HG02763 (cell line): ENCODE results near the gene C6orf89.
A peak's percentile ranks its signal among the peaks of the same experiment; 100 is the strongest.

ENCODE experiments used
- ATAC-seq: cut with Tn5 transposase; IDR thresholded peaks from one replicate; pipeline ENCODE4 v1.9.1; 2021; ENCODE audit warnings: mild to moderate bottlenecking, moderate library complexity; ENCODE audit not compliant: unreplicated experiment

Gene C6orf89

DNA sequence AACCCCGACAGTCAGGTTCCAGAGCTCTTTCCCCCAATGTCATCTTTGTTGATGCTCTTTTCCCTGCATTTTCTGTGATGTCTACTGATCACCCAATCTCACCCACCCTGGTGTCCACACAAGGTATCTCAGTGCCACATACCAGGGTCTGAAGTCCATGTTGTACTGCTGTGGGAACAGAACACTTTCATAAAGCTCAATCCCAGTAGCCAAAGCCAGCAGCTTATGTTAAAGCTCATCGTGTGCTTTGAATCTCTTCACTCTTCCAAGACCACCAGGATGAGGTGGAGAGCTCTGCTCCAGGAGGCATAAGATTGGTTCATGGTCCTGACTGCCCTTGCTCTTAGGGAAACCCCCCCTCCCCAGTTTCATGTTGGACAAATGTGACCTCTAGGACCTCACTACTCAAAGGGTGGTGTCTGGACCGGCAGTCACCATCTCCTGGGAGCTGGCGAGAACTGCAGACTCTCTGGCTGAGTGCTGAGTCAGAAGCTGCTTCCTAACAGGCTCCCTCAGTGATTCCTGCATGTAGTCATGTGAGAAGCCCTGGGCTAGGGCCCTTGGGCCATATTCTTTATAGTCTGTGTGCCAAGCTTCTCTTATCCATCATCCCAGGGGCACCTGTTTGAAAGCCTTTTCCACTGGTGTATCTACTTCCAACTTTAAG, 33.1 kb upstream of the C6orf89 start:
- ATAC-seq = no peak

DNA sequence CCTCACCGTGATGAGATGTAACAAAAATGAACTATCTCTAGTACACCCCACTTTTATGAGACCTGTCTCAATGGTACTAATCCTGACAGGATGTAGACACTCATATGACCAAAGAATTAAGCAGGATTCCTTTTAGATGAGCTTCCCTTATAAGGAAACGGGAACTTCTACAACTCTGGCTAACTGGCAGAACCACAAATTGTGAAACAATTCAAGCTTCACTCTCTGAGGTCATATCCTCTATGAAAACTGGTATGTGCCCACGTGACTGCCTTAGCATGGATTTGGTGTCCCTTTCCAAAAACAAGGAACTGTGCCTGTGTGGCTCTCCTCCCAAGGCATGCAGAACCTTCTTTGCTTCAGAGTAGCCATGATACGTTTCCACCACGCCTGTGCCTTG, 32.4 kb upstream of the C6orf89 start:
- no peak for ATAC-seq

DNA sequence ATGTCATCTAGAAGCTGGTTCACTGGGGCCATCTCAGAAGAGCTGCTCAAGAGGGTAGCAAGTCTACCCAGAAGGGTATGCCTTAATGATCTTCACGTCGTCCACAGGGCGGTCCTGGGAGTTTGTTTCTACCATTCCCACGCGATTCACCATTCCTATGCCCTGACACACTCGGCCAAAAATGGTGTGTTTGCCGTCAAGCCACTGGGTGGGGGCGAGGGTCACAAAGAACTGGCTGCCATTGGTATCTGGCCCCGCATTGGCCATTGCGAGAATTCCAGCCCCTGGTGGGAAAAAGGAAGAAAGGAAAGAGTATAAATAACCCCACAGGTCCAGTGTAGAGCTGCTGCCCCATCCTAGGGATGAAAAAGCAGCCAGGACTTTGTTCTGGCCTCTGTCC, 30.0 kb upstream of the C6orf89 start:
- ATAC-seq = no peak

DNA sequence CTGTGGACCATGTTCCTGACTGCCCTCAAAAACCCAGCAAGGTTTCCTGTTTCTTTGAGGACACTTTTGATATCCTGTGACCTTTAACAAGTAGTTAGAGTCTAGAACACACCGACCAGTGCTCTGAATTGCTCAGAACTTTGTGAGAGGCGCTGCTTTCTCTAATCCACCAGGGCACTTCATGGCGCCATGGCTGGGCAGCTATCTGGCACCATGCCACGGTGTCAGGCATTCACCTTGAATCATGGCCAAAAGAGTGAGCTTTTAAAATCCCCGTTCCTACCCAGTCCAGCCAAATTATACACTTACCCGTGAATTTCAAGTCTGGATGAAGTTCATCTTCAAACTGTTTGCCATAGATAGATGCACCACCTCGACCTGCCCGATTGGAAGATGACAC, 29.5 kb upstream of the C6orf89 start:
- no peak for ATAC-seq

DNA sequence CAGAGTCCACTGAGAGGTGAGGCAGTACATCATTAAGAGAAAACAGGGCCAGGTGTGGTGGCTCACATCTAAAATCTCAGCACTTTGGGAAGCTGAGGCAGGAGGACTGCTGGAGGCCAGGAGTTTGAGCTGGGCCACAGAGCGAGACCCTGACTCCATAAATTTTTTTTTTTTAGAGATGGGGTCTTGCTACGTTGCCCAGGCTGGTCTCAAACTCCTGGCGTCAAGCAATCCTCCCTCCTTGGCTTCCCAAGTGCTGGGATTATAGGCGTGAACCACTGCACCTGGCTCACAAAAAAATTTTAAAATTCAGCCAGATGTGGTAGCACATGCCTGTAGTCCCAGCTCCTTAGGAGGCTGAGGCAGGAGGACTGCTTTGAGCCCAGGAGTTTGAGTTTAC, 28.4 kb upstream of the C6orf89 start:
- ATAC-seq = no peak

DNA sequence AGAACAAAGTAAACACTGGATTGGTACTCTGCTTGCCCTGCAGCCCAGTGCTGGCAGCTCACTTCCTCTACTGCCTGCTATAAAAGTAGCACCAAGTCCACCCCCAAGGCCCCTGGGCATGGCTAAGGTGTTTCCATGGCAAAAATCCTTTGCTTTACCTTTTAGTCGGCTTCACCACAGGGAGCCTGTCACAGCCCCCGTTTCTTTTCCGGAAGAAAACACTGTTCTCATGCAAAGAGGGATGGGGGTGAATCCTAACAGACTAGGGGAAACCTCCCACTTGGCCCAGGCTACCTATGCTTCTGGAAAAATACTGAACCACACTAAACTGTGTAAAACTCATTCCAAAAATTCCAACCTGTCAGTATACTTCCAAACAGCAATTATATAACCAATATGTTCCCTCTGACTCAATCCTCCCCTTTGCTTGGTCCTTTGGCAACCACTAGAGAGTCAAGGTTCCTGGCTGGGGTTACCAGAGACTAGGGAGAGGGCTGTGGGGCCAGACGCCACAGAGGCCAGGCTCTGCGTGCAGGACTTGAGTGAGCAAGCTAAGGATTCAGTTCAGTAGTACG, 27.3 kb upstream of the C6orf89 start:
- ATAC-seq = no peak

DNA sequence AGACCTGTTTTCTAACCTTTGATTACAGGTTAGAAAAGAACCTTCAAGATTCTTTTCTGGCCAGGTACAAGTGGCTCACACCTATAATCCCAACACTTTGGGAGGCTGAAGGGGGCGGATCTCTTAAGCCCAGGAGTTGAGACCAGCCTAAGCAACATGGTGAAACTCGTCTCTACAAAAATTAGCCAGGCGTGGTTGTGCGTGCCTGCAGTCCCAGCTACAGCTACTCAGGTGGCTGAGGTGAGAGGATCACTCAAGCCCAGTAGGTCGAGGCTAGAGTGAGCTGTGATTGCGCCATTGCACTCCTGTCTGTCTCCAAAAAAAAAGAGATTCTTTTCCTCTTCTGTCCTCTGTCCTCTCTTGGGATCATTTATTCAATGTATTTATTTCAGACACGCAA, 25.6 kb upstream of the C6orf89 start:
- ATAC-seq = no peak

DNA sequence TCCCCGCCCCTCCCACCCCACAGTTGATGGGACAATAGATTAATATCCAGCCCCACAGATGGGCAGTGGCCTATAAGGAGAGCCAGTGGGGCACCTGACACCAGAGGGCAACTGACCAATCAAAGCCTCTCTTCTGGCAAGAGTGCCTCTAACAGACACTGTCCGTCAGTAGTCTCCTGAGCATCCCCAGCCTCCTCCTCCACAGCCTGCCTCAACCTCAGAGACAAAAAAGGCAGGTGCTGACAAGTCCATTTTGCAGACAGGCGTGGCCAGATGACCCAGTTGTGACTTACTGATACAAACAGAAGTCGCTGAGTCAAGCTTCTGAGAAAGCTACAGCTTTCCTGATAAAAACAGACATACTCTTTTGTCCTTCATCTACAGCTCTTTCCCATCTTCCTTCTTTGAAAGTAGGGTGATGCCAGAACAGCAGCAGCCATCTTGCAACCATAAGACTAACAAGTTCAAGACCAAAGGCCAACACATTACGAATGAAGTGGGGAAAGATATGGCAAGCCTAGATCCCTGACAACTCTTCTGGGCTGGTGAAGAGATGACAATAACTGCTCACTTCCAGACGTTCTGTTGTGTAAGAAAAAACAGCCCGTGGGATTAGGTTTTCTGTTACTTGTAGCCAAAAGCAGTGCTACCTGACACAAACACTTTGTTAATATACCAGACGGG, 23.4 kb upstream of the C6orf89 start:
- ATAC-seq = no peak

DNA sequence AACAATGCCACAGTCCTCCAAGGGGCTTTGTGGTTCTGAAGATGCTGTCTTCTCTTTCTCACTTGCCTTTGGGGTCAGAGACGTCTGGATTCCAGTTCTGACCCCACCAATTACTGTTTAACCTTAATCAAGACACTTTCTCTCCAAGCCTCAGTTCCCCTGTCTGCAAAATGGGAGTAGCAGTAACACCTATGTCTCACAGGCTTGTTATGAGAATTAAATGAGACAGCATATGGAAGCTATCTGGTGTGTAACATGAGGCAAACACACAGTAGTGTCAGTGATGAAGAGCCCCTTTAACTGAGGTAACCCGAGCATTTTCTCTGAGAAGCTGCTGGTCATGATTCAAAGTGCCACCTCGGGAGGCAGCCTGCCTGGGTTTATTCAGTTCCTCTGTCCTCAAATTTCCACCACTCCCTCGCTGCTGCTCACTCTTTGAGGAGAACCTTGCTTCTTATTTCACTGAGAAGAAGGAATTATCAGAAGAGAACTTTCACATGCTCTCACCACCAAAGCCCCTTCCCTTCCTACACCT, 22.8 kb upstream of the C6orf89 start:
- no peak for ATAC-seq

DNA sequence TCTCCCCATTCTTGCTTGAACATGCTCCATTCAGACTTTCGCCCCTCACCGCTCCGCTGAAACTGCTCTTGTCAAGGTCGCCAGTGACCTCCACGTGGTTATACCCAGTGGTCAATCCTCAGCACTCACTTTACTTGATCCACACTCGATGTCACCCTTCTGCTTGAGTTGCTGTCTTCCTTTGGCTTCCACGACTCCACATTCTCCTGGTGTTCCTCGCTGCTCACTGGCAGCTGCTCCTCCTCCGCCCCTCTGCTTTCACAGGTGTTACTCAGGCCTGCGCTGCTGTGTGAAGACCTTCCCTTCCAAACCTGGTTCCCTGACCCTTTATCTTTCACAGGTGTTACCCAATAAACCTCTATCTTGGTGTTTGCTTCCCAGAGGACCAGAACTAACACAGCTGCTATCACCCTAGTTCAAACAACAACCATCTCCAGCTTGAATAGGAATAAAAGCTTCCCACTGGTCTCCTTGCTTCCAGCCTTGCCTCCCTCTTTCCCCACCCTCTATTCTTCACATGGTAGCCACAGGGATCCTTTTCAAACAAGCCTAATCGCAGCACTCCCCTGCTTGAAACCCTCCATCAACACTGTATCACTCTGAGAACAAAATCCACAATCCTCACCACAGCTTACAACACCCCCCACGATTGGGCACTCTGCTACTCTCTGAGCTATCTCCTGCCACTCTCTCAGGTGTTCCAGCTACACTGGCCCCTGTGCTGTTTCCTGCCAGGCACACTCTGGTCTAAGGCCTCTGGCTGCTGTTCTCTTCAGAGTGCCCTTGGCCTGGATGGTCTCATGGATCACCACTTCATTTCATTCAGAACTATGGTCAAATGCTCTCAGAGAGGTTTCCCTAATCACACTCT, 21.8 kb upstream of the C6orf89 start:
- ATAC-seq = no peak

DNA sequence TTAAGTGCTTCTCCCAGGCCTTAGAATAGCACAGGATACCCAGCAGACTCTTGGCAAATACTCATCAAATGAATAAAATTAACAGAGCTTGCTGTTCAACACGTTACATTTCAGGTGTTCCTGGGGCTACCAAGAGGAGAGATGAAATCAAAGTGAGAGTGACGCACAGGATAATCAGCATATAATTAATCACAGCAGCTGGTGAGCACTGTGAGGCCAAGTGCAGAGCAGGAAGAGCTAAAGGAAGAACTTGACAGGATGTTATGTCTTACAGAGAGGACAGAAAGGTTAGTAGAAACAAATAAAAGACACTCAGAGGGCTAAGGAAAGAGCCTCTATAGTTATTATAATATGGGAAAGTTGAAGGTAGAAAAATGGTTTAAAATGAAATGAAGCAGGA, 19.9 kb upstream of the C6orf89 start:
- ATAC-seq = no peak

DNA sequence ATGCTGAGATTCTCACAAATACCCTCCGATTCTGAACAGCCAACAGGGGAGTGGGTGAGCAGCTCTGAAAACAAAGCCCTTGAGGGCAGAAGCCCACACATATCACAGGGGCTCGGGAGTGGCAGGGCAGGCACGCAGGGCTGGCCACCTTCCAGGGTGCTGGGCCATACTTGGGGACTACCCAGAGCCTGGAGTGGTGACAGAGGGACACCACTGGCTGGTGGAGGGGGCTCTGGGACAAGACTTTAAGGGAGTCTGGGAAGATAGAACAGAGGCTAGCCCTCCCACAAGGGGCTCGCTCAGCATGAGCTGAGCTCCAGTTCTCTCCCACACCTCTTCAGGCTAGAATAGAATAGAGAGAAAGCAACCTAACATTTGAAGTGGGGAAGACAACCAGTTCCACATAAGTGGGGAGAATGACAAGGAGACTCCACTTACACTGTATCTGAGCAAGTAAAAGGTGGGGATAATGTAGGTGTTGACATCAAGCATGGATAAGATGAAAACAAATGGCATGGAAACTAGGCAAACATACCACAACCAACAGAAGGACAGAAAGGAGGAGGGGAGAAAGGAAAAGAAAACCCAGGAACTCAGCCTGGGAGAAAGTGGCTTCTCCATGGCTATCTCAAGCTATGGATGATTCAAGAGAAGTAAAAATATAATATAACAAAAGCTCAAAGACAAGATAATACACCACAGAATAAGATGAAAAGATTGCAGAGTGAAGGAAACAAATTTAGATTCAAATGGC, 18.1 kb upstream of the C6orf89 start:
- no peak for ATAC-seq

DNA sequence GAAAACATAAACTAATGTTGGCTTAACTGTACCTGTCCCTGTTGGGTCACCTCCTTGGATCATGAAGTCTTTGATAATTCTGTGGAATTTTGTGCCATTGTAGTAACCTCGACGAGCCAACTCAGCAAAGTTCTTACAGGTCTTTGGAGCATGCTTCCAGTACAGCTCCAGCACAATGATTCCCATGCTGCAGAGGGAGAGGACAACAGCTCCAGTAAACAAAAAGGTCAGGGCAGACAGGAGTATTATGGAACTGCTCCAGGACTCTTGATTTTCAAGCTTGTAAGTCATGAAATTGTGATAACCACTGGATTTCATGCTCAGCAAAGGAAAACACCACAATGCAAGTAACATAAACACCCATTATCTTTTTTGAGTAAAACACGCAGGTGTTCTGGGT, 14.1 kb upstream of the C6orf89 start:
- no peak for ATAC-seq

DNA sequence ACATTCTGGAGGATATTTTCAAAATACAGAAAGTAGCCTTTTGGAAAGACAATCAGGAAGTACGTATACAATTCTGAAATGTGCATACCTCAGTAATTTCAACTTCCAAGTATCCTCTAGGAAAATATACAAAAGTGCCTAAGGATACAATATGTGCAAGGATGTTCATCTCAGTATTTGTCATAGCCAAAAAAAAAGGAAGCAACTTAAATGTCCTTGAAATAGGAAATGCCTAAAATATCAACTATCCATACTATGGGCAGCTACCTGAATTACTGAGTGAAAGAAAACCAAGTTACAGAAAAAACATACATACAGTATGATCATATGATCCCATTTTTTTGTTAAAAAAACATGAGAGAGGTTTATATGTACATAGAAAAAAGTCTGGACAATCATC, 12.6 kb upstream of the C6orf89 start:
- ATAC-seq = no peak

DNA sequence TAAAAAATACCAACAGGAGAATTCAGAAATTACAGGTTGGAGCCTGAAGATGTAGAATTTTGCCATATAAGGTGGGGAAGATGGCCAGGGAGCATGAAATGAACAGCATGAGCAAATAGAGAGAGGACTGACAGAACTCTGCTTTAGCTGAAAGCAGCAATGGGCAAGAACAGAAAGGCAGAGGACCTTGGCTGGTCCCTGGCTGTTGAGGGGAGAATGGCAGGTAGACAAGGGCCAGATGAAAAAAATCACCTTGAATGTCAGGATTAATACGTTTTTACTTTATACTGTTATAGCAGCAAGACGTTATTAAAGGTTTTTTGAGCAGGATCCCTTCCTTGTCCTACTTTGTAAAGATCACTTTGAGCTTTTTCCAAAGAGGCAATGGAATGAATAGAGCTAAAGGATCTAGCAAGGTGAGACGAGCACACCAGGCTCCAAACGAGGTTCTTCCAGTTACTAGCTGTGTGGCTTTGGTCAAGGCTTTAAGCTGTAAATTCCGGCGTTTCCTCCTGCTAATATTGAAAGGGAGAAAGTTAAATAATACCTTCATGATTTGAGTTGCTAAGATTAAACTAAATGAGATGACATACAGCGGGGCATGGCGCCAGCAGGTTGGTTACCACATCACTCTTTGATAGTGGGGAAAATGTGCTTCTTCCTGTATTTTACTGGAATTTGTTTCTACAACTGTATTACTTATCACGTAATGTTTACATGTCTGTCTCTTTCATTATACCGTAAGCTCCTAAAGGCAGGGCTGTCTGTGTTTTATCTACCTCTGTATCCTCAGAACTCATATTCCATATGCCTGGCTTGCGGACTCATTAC, 11.9 kb upstream of the C6orf89 start:
- no peak for ATAC-seq

DNA sequence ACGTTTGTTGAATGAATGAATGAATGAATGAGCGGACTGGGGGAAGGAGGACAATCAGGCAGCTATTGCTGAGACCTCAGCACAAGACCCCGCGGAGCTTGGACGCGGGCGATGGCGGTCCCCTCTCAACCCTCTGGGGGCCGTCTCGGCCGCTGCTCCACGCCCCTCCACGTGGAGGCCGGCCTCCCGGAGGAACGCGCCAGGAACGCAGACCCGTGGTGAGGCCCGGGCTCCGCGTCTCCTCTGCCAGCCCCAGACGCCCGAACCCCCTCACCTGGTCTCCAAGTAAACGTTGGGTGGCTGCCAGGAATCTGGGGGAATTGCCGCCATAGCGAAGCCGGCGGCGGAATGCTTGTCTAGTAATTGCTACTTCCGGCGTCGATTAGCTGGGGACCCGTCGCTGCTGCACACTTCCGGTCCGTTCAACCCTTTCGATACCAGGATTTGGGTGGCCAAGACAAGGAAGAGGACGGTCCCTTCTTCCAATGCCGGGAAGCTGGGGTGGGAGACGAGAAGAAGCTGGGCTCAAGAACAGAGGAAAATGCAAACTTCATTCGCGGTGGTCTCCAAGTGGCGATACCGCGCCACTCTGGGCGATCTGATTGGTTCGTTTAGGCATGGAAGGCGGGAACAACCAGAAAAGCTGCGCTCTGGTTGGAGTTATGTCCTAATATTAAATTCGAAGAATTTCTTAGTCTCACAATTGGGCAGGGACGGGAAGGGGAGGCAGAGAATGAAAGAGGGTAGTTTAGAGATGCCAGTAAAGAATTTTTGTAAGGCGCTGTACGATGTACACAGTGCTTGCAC, 11.1 kb upstream of the C6orf89 start, which contains the start of gene PPIL1:
PPIL1 (minus strand) TSS at position 361 of the 807 bp plus-strand sequence; CDS start at position 330, 31 bp downstream.
- ATAC-seq = peak; percentile 76

DNA sequence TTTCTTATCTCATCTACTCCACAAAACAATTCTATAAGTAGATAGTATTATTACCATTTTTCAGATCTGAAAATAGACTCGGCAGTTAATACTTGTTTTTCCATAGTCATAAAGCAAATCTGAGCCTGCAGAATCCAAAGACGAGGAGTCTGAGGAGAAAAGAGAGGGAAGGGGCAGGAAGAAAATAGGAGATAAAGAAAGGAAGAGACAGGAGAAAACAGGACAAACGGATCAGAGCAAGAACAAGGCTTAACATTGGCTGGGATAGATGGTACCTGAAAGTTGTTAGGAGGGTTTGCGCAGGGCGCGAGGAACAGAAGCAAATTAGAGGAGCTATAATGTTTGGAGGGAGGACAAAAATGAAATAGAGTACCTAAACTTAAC, 10.5 kb upstream of the C6orf89 start:
- ATAC-seq = no peak

DNA sequence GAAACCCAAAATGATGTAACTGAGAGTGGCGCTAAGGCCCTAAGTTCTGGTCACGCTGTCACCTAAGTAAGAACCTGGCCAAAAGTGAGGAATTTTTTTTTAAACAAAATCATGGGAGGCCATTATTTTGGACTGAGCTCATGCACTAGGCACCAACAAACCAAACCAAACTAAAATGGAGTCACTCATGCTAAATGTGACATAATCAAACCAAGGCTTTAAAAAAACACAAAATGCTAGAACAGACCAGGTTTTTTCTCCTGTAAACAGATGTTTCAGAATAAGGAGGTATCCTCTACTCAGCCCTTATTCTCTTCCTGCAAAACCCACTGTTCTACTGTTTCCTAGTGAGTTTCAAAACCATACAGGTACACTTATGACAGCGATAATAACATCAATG, 1.1 kb upstream of the C6orf89 start:
- ATAC-seq = no peak
